H1 (cell line): ENCODE measurements around the gene AGAP1. TPM values are rescaled to one million over a fixed set of nuclear protein-coding genes. Genes with fewer than 3 reads are reported as not detected.

Experiments used
- CTCF ChIA-PET: fragments of 300-600 bp; sonication (Branson Sonifier 250); formaldehyde crosslinking; loops from one replicate; lab custom pipeline; 2021; ENCODE audit not compliant: partially characterized antibody; lab: Charles Lee
- POLR2A ChIA-PET: fragments of 300-600 bp; sonication (Branson Sonifier 250); formaldehyde crosslinking; loops from one replicate; lab custom pipeline; 2021; ENCODE audit warnings: inconsistent platforms; ENCODE audit not compliant: partially characterized antibody; lab: Charles Lee
- DNase-seq, 2 experiments: peaks; one replicate each; pipeline versions ENCODE4 v3.0.0 to v3.0.0-alpha.2; 2010 to 2022; ENCODE audit warnings: low spot score in 2 of 2, low read depth in 1 of 2, mixed read lengths in 1 of 2
- FAIRE-seq: peaks from 2 replicates; lab custom pipeline; 2011; peaks lifted over from hg19 to GRCh38; lab: Jason Lieb, UNC
- H2AFZ ChIP-seq: 2 replicates; pipeline ENCODE4 v1.8.1; 2012; ENCODE audit warnings: low read length, inconsistent platforms
- H2AK5ac ChIP-seq: 2 replicates; pipeline ENCODE4 v1.6.1; 2013; ENCODE audit warnings: low read depth, low read length
- H2BK120ac ChIP-seq: replicated peaks from 2 replicates; pipeline ENCODE3; 2013; ENCODE audit warnings: low read depth, low read length, inconsistent platforms
- H2BK12ac ChIP-seq: 2 replicates; pipeline ENCODE4 v1.6.1; 2013; ENCODE audit warnings: low read depth, low read length
- H2BK15ac ChIP-seq: 2 replicates; pipeline ENCODE4 v1.6.1; 2013; ENCODE audit warnings: low read length
- H2BK20ac ChIP-seq: 2 replicates; pipeline ENCODE4 v1.6.1; 2013; ENCODE audit warnings: low read length
- H2BK5ac ChIP-seq: 2 replicates; pipeline ENCODE4 v1.6.1; 2013; ENCODE audit warnings: low read depth, low read length
- H3K14ac ChIP-seq: 2 replicates; pipeline ENCODE4 v1.6.1; 2013; ENCODE audit warnings: inconsistent platforms; ENCODE audit not compliant: insufficient read length
- H3K18ac ChIP-seq: 2 replicates; pipeline ENCODE4 v1.6.1; 2013; ENCODE audit warnings: low read length; ENCODE audit errors: extremely low read depth
- H3K23ac ChIP-seq: 2 replicates; pipeline ENCODE4 v1.6.1; 2013; ENCODE audit warnings: inconsistent platforms; ENCODE audit not compliant: insufficient read length
- H3K23me2 ChIP-seq: 2 replicates; pipeline ENCODE4 v1.6.1; 2013; ENCODE audit warnings: low read depth, low read length
- H3K27ac ChIP-seq: 2 replicates; pipeline ENCODE4 v1.6.1; 2011; ENCODE audit warnings: low read depth, low read length, inconsistent platforms
- H3K27me3 ChIP-seq, 4 experiments: replicated peaks in 1 of 4; 1 replicate in 1 of 4; 2 replicates in 3 of 4; pipeline versions ENCODE4 v1.6.1 to v1.8.1; 2011 to 2013; ENCODE audit warnings: low read length in 3 of 4, mild to moderate bottlenecking in 3 of 4, inconsistent platforms in 2 of 4, mixed read lengths in 2 of 4, moderate library complexity in 1 of 4; ENCODE audit not compliant: control insufficient read depth in 3 of 4, insufficient read depth in 3 of 4; ENCODE audit errors: extremely low read depth in 1 of 4
- H3K36me3 ChIP-seq, 4 experiments: 2 replicates each; pipeline versions ENCODE4 v1.6.1 to v1.8.1; 2011 to 2013; ENCODE audit warnings: mild to moderate bottlenecking in 4 of 4, low read length in 3 of 4, moderate library complexity in 2 of 4, control low read depth in 1 of 4, inconsistent platforms in 1 of 4; ENCODE audit not compliant: insufficient read depth in 4 of 4, control insufficient read depth in 2 of 4
- H3K4ac ChIP-seq: replicated peaks from 2 replicates; pipeline ENCODE3; 2013; ENCODE audit warnings: low read length, low read depth, mixed read lengths, inconsistent platforms; ENCODE audit not compliant: insufficient read length
- H3K4me1 ChIP-seq, 4 experiments: replicated peaks in 1 of 4; 1 replicate in 1 of 4; 2 replicates in 3 of 4; pipeline versions ENCODE4 v1.6.1 to v1.8.1; 2011 to 2013; ENCODE audit warnings: low read length in 3 of 4, inconsistent platforms in 2 of 4, mixed read lengths in 1 of 4; ENCODE audit not compliant: insufficient read depth in 4 of 4, control insufficient read depth in 3 of 4
- H3K4me2 ChIP-seq, 2 experiments: 2 replicates each; pipeline versions ENCODE4 v1.6.1 to v1.8.1; 2011 to 2013; ENCODE audit warnings: low read depth in 2 of 2, low read length in 2 of 2, control low read depth in 1 of 2, inconsistent platforms in 1 of 2, mild to moderate bottlenecking in 1 of 2; ENCODE audit not compliant: insufficient read depth in 1 of 2
- H3K4me3 ChIP-seq, 4 experiments: fragments of 200-600, 300-600 bp in 1 of 4; sonication (generic), shearing (Covaris generic), sonication (Bioruptor Twin) in 1 of 4; 2 replicates each; pipeline versions ENCODE4 v1.5.1 to v1.8.1; 2011 to 2016; ENCODE audit warnings: low read length in 4 of 4, low read depth in 3 of 4, control low read depth in 2 of 4, inconsistent platforms in 2 of 4, mild to moderate bottlenecking in 2 of 4, mixed read lengths in 1 of 4, moderate library complexity in 1 of 4; ENCODE audit not compliant: insufficient read depth in 2 of 4; ENCODE audit errors: extremely low read depth in 1 of 4
- H3K56ac ChIP-seq: replicated peaks from 2 replicates; pipeline ENCODE3; 2013; ENCODE audit warnings: low read depth, mild to moderate bottlenecking, mixed read lengths, low read length, inconsistent platforms; ENCODE audit not compliant: insufficient read length
- H3K79me1 ChIP-seq: 2 replicates; pipeline ENCODE4 v1.6.1; 2013; ENCODE audit warnings: low read depth, low read length, control low read depth
- H3K79me2 ChIP-seq, 2 experiments: 2 replicates each; pipeline versions ENCODE4 v1.6.1 to v1.8.1; 2012 to 2013; ENCODE audit warnings: low read length in 2 of 2, mild to moderate bottlenecking in 2 of 2, inconsistent platforms in 1 of 2; ENCODE audit not compliant: insufficient read depth in 2 of 2, control insufficient read depth in 1 of 2
- H3K9ac ChIP-seq, 4 experiments: replicated peaks in 1 of 4; 1 replicate in 1 of 4; 2 replicates in 3 of 4; pipeline versions ENCODE4 v1.6.1 to v1.8.1; 2011 to 2013; ENCODE audit warnings: low read depth in 3 of 4, low read length in 3 of 4, control low read depth in 2 of 4, mild to moderate bottlenecking in 2 of 4, moderate library complexity in 2 of 4, inconsistent platforms in 1 of 4; ENCODE audit errors: extremely low read depth in 1 of 4
- H3K9me3 ChIP-seq, 2 experiments: 2 replicates each; pipeline versions ENCODE4 v1.6.1 to v1.8.1; 2012 to 2013; ENCODE audit warnings: mild to moderate bottlenecking in 2 of 2, moderate library complexity in 2 of 2, control low read depth in 1 of 2, inconsistent platforms in 1 of 2, low read depth in 1 of 2, low read length in 1 of 2, mixed read lengths in 1 of 2; ENCODE audit not compliant: insufficient read depth in 2 of 2
- H4K20me1 ChIP-seq, 2 experiments: replicated peaks in 1 of 2; 2 replicates each; pipeline versions ENCODE3 to v1.8.1; 2011 to 2013; ENCODE audit warnings: inconsistent platforms in 2 of 2, low read length in 2 of 2, mild to moderate bottlenecking in 1 of 2; ENCODE audit not compliant: insufficient read depth in 2 of 2, control insufficient read depth in 1 of 2
- H4K5ac ChIP-seq: 2 replicates; pipeline ENCODE4 v1.6.1; 2013; ENCODE audit warnings: low read length, low read depth, mixed read lengths, inconsistent platforms; ENCODE audit not compliant: insufficient read length
- H4K8ac ChIP-seq: 2 replicates; pipeline ENCODE4 v1.8.0; 2013; ENCODE audit warnings: mild to moderate bottlenecking, moderate library complexity, low read length, inconsistent platforms; ENCODE audit not compliant: insufficient read depth; ENCODE audit errors: extremely low read depth
- H4K91ac ChIP-seq: replicated peaks from 2 replicates; pipeline ENCODE3; 2013; ENCODE audit warnings: low read length, mixed read lengths, inconsistent platforms; ENCODE audit not compliant: insufficient read length
- CEBPB ChIP-seq: IDR thresholded peaks from 2 replicates; pipeline ENCODE4 v1.6.1; 2012; ENCODE audit warnings: low read depth, low read length
- KDM5A ChIP-seq: fragments of 200-600 bp; IDR thresholded peaks from 2 replicates; pipeline ENCODE4 v1.7.1; 2012; ENCODE audit warnings: mild to moderate bottlenecking, low read length, inconsistent platforms, mixed read lengths
- PHF8 ChIP-seq: fragments of 200-600 bp; sonication (generic); conservative IDR thresholded peaks from 2 replicates; pipeline ENCODE4 v1.7.1; 2012; ENCODE audit warnings: low read depth, mild to moderate bottlenecking, inconsistent platforms, low read length, moderate library complexity
- SUZ12 ChIP-seq: fragments of 200-600 bp; sonication (generic); IDR thresholded peaks from 2 replicates; pipeline ENCODE4 v1.6.1; 2012; ENCODE audit warnings: mild to moderate bottlenecking, inconsistent platforms, low read length, moderate library complexity, mixed read lengths
- ZNF274 ChIP-seq: IDR thresholded peaks from 2 replicates; pipeline ENCODE4 v1.7.0; 2012; ENCODE audit warnings: low read length, borderline replicate concordance; ENCODE audit errors: extremely low read depth
- WGBS, 2 experiments: shearing (Covaris generic) in 1 of 2; methylation state at CpG; one replicate each; pipeline versions ENCODE4 v1.1.6 to v1.1.7; 2013 to 2015; ENCODE audit warnings: low lambda C conversion rate in 2 of 2, mixed read lengths in 2 of 2, inconsistent platforms in 1 of 2, low coverage in 1 of 2, missing lambda C conversion rate in 1 of 2; ENCODE audit not compliant: insufficient replicate concordance in 2 of 2, insufficient coverage in 1 of 2, insufficient read length in 1 of 2; ENCODE audit errors: extremely low coverage in 1 of 2, missing lambda C conversion rate in 1 of 2; 5-methylcytosine and 5-hydroxymethylcytosine counted together
- polyA plus RNA-seq, 7 experiments: library from polyadenylated mRNA; depleted of rRNA in 3 of 7; stranded (reverse) in 5 of 7; unstranded in 2 of 7; fragments of >200 nt in 5 of 7; fragments of 200-250 nt in 2 of 7; gene quantifications; 1 replicate in 5 of 7; 2 replicates in 1 of 7; 4 replicates in 1 of 7; pipeline versions ENCODE4 v1.2.1 to v1.2.3, GENCODE V29; 2011 to 2013; ENCODE audit warnings: missing spikeins in 2 of 7, mixed read lengths in 2 of 7
- total RNA-seq: library from RNA; stranded (reverse); fragmentation: NEBNext Ultra II Directional; extraction: Animal tissue kit (Norgen Biotek cat#: 25700); gene quantifications from 2 replicates; pipeline ENCODE4 v1.2.1, GENCODE V29; 2021

Gene AGAP1
- total and polyA plus RNA-seq, 2 of the 8 experiments (the other 6 are each of a cell fraction or from before 2014, with no cell fraction given): 18.1 to 39.4 TPM

- Histone ChIP-seq H3K27me3 (no peaks in the 10 kb centered on the region), H3K23ac (no peak overlapping the region), H4K91ac (no peak overlapping the region), H3K27ac (no peak overlapping the region), H3K18ac (no peak overlapping the region; the same call in 1 of the 2 replicates), H3K9ac (no peak overlapping the region), H3K14ac (no peak overlapping the region), H3K9me3 (no peaks in the 10 kb centered on the region), H3K4me1 (peaks cover 6 to 20% (median 13%) of the 10 kb centered on the region in 4 experiments), H3K4me2 (no peak overlapping the region), H3K4ac (no peak overlapping the region), H3K56ac (no peak overlapping the region), H4K5ac (no peak overlapping the region), H2BK12ac (no peak overlapping the region), H3K36me3 (no peaks in the 10 kb centered on the region), H4K8ac (no peak overlapping the region), H4K20me1 (no peaks in the 10 kb centered on the region), H3K79me2 (0 out of 4 replicates have a peak, but pooled peaks cover 0 to 3% of the 10 kb centered on the region in 2 experiments), H2AK5ac (no peak overlapping the region), H3K4me3 (no peak overlapping the region), H2BK20ac (no peak overlapping the region), H2BK15ac (no peak overlapping the region), H3K79me1 (no peaks in the 10 kb centered on the region), H2AFZ (no peak overlapping the region), H2BK5ac (no peak overlapping the region), H3K23me2 (no peaks in the 10 kb centered on the region), H2BK120ac (no peak overlapping the region)
- CTCF ChIA-PET: interaction anchor here (1.0 to 2.5 kb wide), 5 partner anchors 12 to 135 kb away, joined by 3 to 11 read pairs (median 3); no protein-coding TSS in a partner anchor
- TF ChIP-seq CEBPB (no peak), PHF8 (no peak), KDM5A (no peak), ZNF274 (no peak), SUZ12 (no peak)
- WGBS, 2 experiments: 87% methylated on average over 11 of the region's 11 CpGs; no CpG with 5 or more reads in 1 of the 2 experiments
- FAIRE-seq (no peak), DNase-seq (no peak)
- POLR2A ChIA-PET: no interaction called here
Measured at GRCh38 chr2:236081171-236081570, 587.3 kb downstream of the AGAP1 start.
